ENCODE measurements around the gene MISP3.

GRCh38 chr19:14028901-14029300 lies 43.7 kb upstream of the MISP3 start:
- no peak for TF ChIP-seq CTCF (IDR thresholded peaks at IDR 0.05)
- TF ChIP-seq POLR2A (IDR thresholded peaks at IDR 0.05), result no peak
